Fibroblast of mammary gland (primary cell): ENCODE data around the gene TTBK1.

ENCODE experiments used
- DNase-seq: peaks from one replicate; pipeline ENCODE4 v3.0.0-alpha.2; 2010; ENCODE audit warnings: low read depth
- H3K4me3 ChIP-seq: 2 replicates; pipeline ENCODE4 v1.5.1; 2011; ENCODE audit warnings: low read depth, mild to moderate bottlenecking, low read length, moderate library complexity; ENCODE audit not compliant: control insufficient read depth
- TF ChIP-seq, protein P1 (sequence below): conservative IDR thresholded peaks from 2 replicates; pipeline ENCODE4 v1.5.1; 2011; ENCODE audit warnings: low read depth, low read length, inconsistent platforms; ENCODE audit not compliant: control insufficient read depth, insufficient read depth

TTBK1 gene

DNA sequence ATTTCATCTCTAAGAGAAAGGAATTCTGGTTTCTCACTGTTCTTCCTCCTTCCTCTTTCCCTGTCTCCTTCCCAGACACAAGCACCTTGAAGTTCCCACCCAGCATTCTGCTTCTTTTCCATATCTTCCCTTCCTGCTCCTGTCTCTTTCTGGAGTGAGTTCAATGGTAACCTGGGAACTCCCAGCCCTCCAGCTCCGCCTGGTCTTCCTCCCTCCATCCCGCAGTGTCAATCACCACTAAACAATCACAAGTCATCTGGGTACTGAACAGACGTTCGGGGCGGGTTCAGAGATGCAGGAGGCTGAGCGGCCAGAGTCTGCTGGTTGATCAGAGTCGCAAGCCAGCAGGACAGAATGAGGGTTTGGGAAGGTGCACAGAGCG, 7.7 kb downstream of the TTBK1 start:
- no peak for DNase-seq
- no peak overlapping the region for H3K4me3 ChIP-seq
- TF ChIP-seq, protein P1, sequence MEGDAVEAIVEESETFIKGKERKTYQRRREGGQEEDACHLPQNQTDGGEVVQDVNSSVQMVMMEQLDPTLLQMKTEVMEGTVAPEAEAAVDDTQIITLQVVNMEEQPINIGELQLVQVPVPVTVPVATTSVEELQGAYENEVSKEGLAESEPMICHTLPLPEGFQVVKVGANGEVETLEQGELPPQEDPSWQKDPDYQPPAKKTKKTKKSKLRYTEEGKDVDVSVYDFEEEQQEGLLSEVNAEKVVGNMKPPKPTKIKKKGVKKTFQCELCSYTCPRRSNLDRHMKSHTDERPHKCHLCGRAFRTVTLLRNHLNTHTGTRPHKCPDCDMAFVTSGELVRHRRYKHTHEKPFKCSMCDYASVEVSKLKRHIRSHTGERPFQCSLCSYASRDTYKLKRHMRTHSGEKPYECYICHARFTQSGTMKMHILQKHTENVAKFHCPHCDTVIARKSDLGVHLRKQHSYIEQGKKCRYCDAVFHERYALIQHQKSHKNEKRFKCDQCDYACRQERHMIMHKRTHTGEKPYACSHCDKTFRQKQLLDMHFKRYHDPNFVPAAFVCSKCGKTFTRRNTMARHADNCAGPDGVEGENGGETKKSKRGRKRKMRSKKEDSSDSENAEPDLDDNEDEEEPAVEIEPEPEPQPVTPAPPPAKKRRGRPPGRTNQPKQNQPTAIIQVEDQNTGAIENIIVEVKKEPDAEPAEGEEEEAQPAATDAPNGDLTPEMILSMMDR: no peak

DNA sequence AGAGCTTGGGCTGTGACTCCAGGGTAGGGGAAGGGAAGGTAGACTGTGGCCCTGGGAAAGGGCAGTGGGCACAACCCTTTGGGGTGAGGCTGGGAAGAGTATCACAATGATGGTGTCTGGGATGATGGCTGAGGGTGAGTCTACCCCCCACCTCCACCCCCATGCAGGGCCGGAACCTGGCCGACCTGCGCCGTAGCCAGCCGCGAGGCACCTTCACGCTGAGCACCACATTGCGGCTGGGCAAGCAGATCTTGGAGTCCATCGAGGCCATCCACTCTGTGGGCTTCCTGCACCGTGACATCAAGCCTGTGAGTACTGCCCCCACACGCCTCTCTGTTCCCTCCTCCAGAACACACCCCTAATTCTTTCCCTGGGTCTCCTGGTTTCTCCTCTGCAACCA, 10.1 kb downstream of the TTBK1 start:
- TF ChIP-seq, protein P1: no peak
- DNase-seq: no peak
- no peak overlapping the region for H3K4me3 ChIP-seq

DNA sequence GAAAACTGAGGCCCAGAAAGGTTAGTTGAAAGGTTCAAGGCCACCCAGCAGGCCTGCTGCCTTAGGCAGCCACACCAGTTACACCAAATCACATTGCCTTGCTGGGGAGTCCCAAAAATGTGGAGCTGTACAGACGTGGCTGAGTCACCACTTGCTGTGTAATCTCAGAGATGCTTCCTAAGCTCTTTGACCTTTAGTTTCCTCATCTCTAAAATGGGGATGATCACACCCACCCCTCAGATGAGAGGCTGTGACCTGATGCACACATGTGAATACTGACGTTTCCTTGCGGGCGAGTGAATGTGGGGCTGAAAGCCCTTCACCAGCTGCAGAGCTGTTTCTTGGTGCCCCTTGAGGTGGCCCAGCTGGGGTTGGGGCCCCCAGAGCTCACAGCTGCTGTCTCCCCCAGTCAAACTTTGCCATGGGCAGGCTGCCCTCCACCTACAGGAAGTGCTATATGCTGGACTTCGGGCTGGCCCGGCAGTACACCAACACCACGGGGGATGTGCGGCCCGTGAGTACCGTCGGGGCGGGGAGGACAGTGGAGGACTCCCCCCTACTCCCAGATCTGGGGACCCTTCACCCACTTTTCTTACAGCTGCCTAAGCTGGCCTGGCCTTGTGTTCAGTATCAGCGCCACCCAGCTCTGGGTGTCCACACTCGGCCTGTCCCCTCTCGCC, 11.0 kb downstream of the TTBK1 start:
- TF ChIP-seq, protein P1: no peak
- H3K4me3 ChIP-seq: no peak overlapping the region
- peak; percentile 45 for DNase-seq

- DNase-seq: no peak
- TF ChIP-seq, protein P1: no peak
- no peak overlapping the region for H3K4me3 ChIP-seq
Observed at GRCh38 chr6:43254846-43255245, 11.6 kb downstream of the TTBK1 start.

GRCh38 chr6:43255408-43256054, 12.2 kb downstream of the TTBK1 start:
- DNase-seq: no peak
- TF ChIP-seq, protein P1: no peak
- H3K4me3 ChIP-seq: no peak overlapping the region

- DNase-seq: no peak
- TF ChIP-seq, protein P1: no peak
- H3K4me3 ChIP-seq: no peak overlapping the region
Observed at GRCh38 chr6:43256670-43257366, 13.5 kb downstream of the TTBK1 start.
